ENCODE measurements around the gene CHST7. TPM values are rescaled to one million over a fixed set of nuclear protein-coding genes. Genes with fewer than 3 reads are reported as not detected.

The CHST7 gene
- total and polyA plus RNA-seq, 2 of the 13 experiments (the other 11 are each of a cell fraction or from before 2014, with no cell fraction given) = 2.4 to 5.2 TPM

- in situ Hi-C loops (cut with HindIII; ENCODE audit: extremely low pct_ligation_motif_present, low pct_unique_long_range_greater_than_20kb) = no loop called here
- CTCF ChIA-PET (ENCODE audit: low intra/inter-chr PET ratio, low total read pairs) = no interaction called here
Measured at GRCh38 chrX:46567388-46567787, 6.2 kb upstream of the CHST7 start.

More at GRCh38 chrX:46567388-46567787, 6.2 kb upstream of the CHST7 start:
- TF ChIP-seq ARID4A (CRISPR knock-in tag; IDR thresholded peaks at IDR 0.05; ENCODE audit: borderline replicate concordance) (no peak), ZNF777 (CRISPR knock-in tag; IDR thresholded peaks at IDR 0.05) (no peak), ZNF205 (CRISPR knock-in tag; IDR thresholded peaks at IDR 0.05) (no peak)
- POLR2A ChIA-PET = no interaction called here
- H2AFZ ChIP-seq (ENCODE audit: low read length) = no peak overlapping the region
- peaks cover 17% of the 10 kb centered on the region for H3K4me1 ChIP-seq (ENCODE audit: insufficient read depth, low read length)
- no peak for ATAC-seq
- H3K36me3 ChIP-seq (replicated peaks in 1 of 2; ENCODE audit: control insufficient read depth in 1 of 2, insufficient read depth in 2 of 2, low read length in 2 of 2) = no peaks in the 10 kb centered on the region
- intact Hi-C loops (cut with micrococcal nuclease; ENCODE audit: unreplicated experiment) = no loop called here
- no peak for DNase-seq (ENCODE audit: low spot score)
- H3K4me2 ChIP-seq (ENCODE audit: low read depth, low read length) = no peak overlapping the region
- no peak overlapping the region for H3K4me3 ChIP-seq (replicated peaks in 1 of 3; ENCODE audit: insufficient read depth in 1 of 3, low read depth in 2 of 3, low read length in 3 of 3)
- no peak for FAIRE-seq
- H3K9me3 ChIP-seq (ENCODE audit: low read length) = no peaks in the 10 kb centered on the region
- no peak overlapping the region for H3K9ac ChIP-seq (ENCODE audit: insufficient read depth, low read depth, low read length)
- no TSS peak for BruUV-seq (replicated peaks)
- no peaks in the 10 kb centered on the region for H3K79me2 ChIP-seq (ENCODE audit: insufficient read depth, low read length)
- H4K20me1 ChIP-seq (ENCODE audit: insufficient read depth, low read length) = no peaks in the 10 kb centered on the region
- no peak overlapping the region for H3K27ac ChIP-seq (ENCODE audit: extremely low read length, insufficient read depth, low read length)
- no peaks in the 10 kb centered on the region for H3K27me3 ChIP-seq (ENCODE audit: control insufficient read depth in 1 of 2, insufficient read depth in 2 of 2, low read length in 2 of 2)

Data from HepG2 (cell line).